Fibroblast of mammary gland (primary cell): ENCODE data around the gene UFSP1.
A peak's percentile ranks its signal among the peaks of the same experiment; 100 is the strongest.
"Not testable (repeated sequence)": the region's sequence is repeated elsewhere in the genome, so short reads cannot be mapped to it uniquely, and the experiment has no call there.

Experiments used
- DNase-seq: peaks from one replicate; pipeline ENCODE4 v3.0.0-alpha.2; 2010; ENCODE audit warnings: low read depth
- H3K4me3 ChIP-seq: 2 replicates; pipeline ENCODE4 v1.5.1; 2011; ENCODE audit warnings: low read depth, mild to moderate bottlenecking, low read length, moderate library complexity; ENCODE audit not compliant: control insufficient read depth
- TF ChIP-seq, protein P1 (sequence below): conservative IDR thresholded peaks from 2 replicates; pipeline ENCODE4 v1.5.1; 2011; ENCODE audit warnings: low read depth, low read length, inconsistent platforms; ENCODE audit not compliant: control insufficient read depth, insufficient read depth

UFSP1 gene

DNA sequence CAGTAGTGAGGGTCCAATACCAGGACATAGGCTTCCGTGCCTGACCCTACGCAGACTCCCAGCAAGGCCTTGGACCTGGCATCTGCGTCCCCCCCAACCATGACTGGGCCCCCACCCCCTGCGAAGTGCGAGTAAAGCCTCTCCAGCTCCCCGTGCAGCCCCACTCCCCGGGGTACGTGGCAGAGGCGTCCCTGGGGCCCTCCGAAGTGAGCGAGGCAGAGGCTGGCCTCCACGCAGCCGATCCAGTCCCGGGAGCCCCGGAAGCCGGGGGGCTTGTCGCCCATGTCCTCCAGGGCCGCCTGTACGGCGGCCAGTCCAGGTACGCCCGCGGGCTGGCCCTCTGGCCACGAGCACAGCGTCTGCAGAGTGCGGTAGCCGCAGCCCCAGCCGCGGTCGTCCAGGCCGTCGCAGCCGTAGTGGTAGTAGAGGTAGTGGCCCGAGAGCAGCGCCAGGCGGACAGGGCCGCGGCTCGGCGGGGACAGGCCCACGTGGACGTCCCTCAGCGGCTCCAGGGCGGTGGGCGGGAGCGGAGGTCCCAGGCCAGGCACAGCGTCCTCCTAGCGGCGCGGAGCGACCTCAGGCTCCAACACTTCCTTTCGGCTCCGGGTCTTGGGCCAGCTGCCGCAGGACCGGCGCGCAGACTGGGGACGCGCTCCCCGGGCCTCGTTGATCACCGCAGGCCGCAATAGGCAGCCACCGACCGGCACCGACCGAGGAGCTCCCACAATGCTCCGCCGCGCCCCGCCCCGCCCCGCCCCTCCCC is at the start of gene UFSP1:
UFSP1 (minus strand) TSS at position 728 of the 763 bp plus-strand sequence; CDS start at position 284, 444 bp downstream.
- TF ChIP-seq, protein P1, sequence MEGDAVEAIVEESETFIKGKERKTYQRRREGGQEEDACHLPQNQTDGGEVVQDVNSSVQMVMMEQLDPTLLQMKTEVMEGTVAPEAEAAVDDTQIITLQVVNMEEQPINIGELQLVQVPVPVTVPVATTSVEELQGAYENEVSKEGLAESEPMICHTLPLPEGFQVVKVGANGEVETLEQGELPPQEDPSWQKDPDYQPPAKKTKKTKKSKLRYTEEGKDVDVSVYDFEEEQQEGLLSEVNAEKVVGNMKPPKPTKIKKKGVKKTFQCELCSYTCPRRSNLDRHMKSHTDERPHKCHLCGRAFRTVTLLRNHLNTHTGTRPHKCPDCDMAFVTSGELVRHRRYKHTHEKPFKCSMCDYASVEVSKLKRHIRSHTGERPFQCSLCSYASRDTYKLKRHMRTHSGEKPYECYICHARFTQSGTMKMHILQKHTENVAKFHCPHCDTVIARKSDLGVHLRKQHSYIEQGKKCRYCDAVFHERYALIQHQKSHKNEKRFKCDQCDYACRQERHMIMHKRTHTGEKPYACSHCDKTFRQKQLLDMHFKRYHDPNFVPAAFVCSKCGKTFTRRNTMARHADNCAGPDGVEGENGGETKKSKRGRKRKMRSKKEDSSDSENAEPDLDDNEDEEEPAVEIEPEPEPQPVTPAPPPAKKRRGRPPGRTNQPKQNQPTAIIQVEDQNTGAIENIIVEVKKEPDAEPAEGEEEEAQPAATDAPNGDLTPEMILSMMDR: no peak
- no peak for DNase-seq
- peak within 1 kb of the TSS; percentile 55 for H3K4me3 ChIP-seq

DNA sequence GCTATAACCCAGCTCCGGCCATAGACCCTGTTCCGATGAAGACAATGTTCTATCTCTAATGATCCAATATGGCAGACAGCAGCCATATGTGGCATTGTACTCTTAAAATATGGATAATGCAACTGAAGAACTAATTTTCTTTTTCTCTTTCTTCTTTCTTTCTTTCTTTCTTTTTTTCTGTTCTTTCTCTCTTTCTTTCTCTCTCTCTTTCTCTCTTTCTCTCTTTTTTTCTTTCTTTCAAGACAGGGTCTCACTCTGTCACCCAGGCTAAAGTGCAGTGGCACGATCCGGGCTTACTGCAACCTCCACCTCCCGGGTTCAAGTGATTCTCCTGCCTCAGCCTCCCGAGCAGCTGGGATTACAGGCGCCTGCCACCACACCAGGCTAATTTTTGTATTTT is 46.7 kb upstream of the UFSP1 start:
- not testable (repeated sequence) for H3K4me3 ChIP-seq, DNase-seq

DNA sequence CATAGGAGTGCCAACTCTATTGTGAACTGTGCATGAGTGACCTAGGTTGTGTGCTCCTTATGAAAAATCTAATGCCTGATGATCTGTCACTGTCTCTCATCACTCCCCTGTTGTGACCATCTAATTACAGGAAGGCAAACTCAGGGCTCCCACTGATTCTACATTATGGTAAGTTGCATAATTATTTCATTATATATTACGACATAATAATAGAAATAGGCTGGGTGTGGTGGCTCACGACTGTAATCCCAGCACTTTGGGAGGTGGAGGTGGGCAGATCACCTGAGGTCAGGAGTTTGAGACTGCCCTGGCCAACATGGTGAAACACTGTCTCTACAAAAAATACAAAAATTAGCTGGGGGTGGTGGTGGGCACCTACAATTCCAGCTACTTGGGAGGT is 45.9 kb upstream of the UFSP1 start:
- H3K4me3 ChIP-seq, DNase-seq: not testable (repeated sequence)

DNA sequence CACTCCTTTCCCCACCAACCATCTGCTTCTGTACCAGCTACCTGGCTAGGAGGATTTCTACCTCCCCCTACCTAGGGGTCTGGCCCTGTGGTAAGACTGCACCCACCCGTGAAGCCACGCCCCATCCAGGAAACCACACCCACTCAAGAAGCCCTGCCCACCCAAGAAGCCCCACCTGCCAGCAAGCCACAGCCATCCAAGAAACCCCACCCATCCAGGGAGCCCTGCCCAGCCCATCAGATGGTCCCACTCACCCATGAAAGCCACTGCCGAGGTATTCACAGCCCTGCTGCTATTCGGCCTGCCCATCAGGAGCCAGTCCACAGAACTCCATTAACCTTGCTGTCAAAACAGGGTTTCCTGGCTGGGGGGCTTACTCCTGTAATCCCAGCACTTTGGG is 44.2 kb upstream of the UFSP1 start:
- TF ChIP-seq, protein P1: no peak
- DNase-seq: no peak
- no peak overlapping the region for H3K4me3 ChIP-seq

DNA sequence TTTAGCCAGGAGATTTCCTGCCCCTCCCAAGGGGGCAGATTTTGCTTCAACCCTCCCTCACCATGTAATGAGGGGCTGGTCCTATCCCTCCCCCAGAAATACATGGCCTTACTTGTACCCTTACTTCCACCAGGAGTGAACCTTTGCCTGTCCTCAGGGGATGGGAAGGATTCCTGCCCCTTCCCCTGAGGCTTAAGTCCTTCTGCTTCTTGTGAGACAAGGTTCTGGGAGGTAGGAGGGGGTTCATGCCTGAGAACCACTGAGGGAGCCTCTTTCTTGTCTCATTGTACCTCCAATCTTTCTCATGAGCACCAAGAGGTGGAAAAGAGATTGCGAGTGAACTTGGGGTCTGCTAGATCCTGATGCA is 40.3 kb upstream of the UFSP1 start:
- no peak for DNase-seq
- TF ChIP-seq, protein P1: no peak
- no peak overlapping the region for H3K4me3 ChIP-seq

DNA sequence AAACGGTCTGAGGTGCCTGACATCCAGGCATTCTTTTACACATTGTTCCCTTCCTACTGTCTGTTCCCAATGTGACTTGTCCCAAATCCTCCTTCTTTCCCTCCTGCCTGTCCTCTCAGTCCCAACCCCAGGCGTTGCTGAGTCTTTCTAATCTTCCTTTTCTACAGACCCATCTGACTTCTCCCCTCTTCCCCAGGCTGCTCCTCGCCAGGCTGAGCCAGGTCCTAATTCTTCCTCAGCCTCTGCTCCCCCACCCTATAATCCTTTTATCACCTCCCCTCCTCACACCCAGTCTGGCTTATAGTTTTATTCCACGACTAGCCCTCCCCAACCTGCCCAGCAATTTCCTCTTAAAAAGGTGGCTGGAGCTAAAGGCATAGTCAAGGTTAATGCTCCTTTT is 34.1 kb upstream of the UFSP1 start:
- not testable (repeated sequence) for DNase-seq, H3K4me3 ChIP-seq

DNA sequence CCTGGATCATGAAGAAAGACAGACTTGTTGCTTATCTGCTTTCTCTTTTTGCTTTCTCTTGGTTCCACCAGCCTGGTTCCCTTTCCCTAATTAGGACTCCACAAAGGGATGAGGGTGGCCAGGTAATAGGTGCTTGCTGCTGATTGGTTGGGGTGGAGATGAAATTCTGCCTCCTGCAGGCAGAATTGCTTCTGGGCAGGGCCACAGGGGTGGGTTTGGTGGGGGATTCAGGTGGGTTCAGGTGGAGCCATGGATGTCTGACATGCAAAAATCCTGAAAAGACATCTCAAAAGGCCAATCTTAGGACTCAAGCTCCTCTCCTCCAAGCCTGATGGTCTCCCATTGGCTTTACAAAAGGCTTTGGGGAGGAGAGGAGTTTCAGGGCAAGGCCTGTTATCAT is 31.5 kb upstream of the UFSP1 start:
- H3K4me3 ChIP-seq: no peak overlapping the region
- DNase-seq: no peak
- TF ChIP-seq, protein P1: no peak

DNA sequence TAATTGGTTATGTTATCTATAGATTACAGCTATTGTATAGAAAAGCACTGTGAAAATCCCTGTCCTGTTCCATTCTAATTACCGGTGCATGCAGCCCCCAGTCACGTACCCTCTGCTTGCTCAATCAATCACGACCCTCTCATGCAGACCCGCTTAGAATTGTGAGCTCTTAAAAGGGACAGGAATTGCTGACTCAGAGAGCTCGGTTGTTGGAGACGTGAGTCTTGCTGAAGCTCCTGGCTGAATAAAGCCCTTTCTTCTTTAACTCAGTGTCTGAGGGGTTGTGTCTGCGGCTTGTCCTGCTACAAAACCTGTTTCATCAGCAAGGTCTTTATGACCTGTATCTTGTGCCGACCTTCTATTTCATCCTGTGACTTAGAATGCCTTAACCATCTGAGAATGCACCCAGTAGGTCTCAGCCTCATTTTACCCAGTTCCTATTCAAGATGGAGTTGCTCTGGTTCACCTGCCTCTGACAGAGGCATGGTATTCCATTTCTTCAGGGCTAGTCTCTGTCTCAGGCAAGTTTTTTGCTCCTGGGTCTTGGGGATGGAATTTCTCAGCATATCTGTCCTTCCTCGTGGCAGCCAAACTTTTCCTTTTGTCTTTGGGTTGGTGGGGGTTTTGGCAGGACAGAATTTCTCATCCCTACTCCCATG is 30.4 kb upstream of the UFSP1 start:
- not testable (repeated sequence) for H3K4me3 ChIP-seq, DNase-seq

DNA sequence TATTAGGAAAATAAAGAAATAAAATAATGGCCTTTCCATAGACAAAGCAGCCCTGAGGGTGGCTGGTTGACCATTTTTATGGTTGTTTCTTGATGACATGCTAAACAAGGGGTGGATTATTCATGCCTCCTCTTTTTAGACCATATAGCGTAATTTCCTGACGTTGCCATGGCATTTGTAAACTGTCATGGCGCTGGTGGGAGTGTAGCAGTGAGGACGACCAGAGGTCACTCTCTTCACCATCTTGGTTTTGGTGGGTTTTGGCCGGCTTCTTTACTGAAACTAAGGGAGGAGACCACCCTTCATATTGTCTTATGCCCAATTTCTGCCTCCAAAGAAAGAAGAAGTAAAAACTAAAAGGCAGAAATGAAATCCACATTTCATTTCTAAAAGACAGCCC is 29.8 kb upstream of the UFSP1 start:
- H3K4me3 ChIP-seq, DNase-seq: not testable (repeated sequence)
